ENCODE results near the gene ABITRAM. TPM values are rescaled to one million over a fixed set of nuclear protein-coding genes. Genes with fewer than 3 reads are reported as not detected.
"Not testable (repeated sequence)": the region's sequence is repeated elsewhere in the genome, so short reads cannot be mapped to it uniquely, and the experiment has no call there.

The ABITRAM gene
- total RNA-seq, 4 donors from 2014 or later = 18.5 to 42.9 (median 19.1) TPM

DNA sequence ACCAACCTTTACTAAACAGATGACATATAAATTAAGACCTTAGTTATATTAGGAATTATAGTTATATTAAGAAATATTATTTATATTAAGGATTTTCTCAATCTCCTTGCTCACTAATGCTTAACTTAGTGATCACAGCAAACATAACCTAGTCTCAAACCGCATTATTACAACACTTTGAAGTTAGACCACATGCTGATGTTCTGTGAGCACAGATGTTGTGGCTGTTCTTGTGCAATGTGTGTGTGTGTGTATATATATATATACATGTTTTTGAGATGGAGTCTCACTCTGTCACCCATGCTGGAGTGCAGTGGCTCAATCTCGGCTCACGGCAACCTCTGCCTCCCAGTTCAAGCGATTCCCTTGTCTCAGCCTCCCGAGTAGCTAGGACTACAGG is 20.8 kb upstream of the ABITRAM start:
- WGBS, 2 donors = 93 to 94% methylated on average over 5 of the region's 5 CpGs
- DNase-seq = no peak
- intact Hi-C loops (cut with DNase I) = no loop called here
- no peaks in the 10 kb centered on the region for H3K9me3 ChIP-seq
- no peak overlapping the region for H3K27ac ChIP-seq
- H3K36me3 ChIP-seq = peaks cover 29 to 40% of the 10 kb centered on the region in 2 donors
- H3K27me3 ChIP-seq = no peaks in the 10 kb centered on the region
- TF ChIP-seq, protein P1, sequence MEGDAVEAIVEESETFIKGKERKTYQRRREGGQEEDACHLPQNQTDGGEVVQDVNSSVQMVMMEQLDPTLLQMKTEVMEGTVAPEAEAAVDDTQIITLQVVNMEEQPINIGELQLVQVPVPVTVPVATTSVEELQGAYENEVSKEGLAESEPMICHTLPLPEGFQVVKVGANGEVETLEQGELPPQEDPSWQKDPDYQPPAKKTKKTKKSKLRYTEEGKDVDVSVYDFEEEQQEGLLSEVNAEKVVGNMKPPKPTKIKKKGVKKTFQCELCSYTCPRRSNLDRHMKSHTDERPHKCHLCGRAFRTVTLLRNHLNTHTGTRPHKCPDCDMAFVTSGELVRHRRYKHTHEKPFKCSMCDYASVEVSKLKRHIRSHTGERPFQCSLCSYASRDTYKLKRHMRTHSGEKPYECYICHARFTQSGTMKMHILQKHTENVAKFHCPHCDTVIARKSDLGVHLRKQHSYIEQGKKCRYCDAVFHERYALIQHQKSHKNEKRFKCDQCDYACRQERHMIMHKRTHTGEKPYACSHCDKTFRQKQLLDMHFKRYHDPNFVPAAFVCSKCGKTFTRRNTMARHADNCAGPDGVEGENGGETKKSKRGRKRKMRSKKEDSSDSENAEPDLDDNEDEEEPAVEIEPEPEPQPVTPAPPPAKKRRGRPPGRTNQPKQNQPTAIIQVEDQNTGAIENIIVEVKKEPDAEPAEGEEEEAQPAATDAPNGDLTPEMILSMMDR (IDR thresholded peaks at IDR 0.05) = no peak
- TF ChIP-seq POLR2A (IDR thresholded peaks at IDR 0.05) = no peak
- no peak overlapping the region for H3K4me3 ChIP-seq (replicated peaks in 1 of 3)
- no peaks in the 10 kb centered on the region for H3K4me1 ChIP-seq

DNA sequence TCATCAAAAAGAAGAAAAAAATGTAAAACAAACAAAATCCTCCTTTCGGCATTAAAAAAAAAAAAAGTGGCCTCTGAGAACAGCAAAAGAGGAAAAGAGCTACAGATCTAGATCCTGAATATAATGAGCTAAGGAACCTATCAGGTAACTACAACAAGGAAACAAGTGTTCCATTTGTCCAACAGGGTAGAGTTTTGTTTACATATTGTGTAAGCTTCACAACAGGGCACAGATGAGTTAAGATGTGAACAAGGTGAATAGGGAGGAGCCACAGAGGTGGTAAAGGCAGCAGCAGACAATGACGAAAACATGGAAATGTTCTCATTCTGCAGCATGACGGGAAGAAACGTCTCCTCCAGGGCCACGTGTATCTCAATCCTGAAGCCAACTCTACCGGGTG is 14.7 kb upstream of the ABITRAM start:
- WGBS, 2 donors = 94 to 95% methylated on average over 6 of the region's 6 CpGs

DNA sequence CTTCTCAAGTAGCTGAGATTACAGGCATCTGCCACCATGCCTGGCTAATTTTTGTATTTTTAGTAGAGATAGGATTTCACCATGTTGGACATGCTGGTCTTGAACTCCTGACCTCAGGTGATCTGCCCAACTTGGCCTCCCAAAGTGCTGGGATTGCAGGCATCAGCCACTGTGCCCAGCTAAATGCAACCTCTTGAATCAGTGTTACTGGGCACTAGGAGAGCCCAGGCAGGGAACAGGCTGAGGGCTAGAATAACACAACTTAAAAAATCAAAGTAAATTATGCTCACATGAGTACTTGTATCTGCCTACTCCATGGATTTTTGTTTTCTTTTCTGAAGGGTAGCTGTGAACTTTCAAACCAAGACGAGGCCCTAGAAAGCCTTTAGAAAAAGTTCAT is 13.8 kb upstream of the ABITRAM start:
- DNase-seq = peak; percentile 71 to 77
- Histone ChIP-seq H3K4me1 (peaks cover 0 to 13% of the 10 kb centered on the region in 2 donors), H3K36me3 (peaks cover 21% of the 10 kb centered on the region in 2 donors), H3K27ac (peak overlapping the region in 2 of 3 donors; percentile 36 to 42)
- 23 to 48% methylated on average over 1 of the region's 1 CpG for WGBS, 2 donors
- intact Hi-C loops (cut with DNase I); H3K4me3 ChIP-seq (replicated peaks in 1 of 3); H3K27me3 ChIP-seq; H3K9me3 ChIP-seq: not testable (repeated sequence)

More for the DNA sequence above, 14.7 kb upstream of the ABITRAM start:
- peaks cover 0 to 13% of the 10 kb centered on the region in 2 donors for H3K4me1 ChIP-seq
- H3K9me3 ChIP-seq = no peaks in the 10 kb centered on the region
- no peaks in the 10 kb centered on the region for H3K27me3 ChIP-seq
- TF ChIP-seq, protein P1 (IDR thresholded peaks at IDR 0.05) = no peak
- no peak for TF ChIP-seq POLR2A (IDR thresholded peaks at IDR 0.05)
- H3K4me3 ChIP-seq (replicated peaks in 1 of 3) = no peak overlapping the region
- H3K27ac ChIP-seq = no peak overlapping the region
- H3K36me3 ChIP-seq = peaks cover 21 to 24% of the 10 kb centered on the region in 2 donors
- no peak for DNase-seq
- intact Hi-C loops (cut with DNase I) = no loop called here

DNA sequence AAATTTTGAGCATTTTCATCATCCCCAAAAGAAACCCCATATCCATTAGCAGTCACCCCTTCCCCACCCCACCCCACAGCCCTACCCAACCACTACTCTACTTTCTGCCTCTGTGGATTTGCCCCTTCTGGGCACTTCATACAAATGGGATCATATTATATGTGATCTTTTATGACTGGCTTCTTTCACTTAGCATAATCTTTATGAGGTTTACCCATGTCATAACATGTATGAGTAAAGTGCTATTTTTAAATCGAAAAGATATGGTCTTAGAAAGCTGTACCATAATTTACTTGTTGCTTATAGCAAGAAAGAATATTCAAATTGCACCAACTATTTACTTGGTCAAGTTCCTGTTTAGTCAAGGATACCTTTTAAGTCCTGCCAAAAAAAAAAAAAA is 13.0 kb upstream of the ABITRAM start:
- H3K4me1 ChIP-seq = peaks cover 0 to 13% of the 10 kb centered on the region in 2 donors
- 86 to 93% methylated on average over 1 of the region's 1 CpG for WGBS, 2 donors
- no peak overlapping the region for H3K27ac ChIP-seq
- TF ChIP-seq, protein P1 (IDR thresholded peaks at IDR 0.05) = no peak
- intact Hi-C loops (cut with DNase I) = no loop called here
- no peaks in the 10 kb centered on the region for H3K27me3 ChIP-seq
- H3K9me3 ChIP-seq = no peaks in the 10 kb centered on the region
- no peak overlapping the region for H3K4me3 ChIP-seq (replicated peaks in 1 of 3)
- H3K36me3 ChIP-seq = peaks cover 14 to 21% of the 10 kb centered on the region in 2 donors
- no peak for DNase-seq

DNA sequence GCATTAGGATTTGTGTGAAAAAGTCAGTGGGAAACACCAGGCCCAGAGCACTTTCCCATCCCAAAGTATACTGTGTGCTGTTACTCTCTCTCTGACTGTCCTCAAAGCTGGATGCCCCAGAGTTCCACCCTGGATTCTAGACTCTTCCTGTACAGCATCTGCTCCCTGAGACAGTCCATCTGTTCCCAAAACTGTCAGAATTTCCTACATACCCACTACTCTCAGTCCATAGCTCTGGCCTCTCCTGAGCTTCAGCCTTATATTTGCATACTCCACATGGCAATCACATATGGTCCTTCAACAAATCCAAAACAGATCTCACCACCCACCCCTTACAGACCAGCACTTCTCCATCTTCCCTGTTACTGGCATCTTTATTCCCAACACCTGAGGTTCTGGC is 9.7 kb upstream of the ABITRAM start:
- H3K36me3 ChIP-seq = peaks cover 12 to 20% of the 10 kb centered on the region in 2 donors
- no peak overlapping the region for H3K4me3 ChIP-seq (replicated peaks in 1 of 3)
- TF ChIP-seq, protein P1 (IDR thresholded peaks at IDR 0.05) = no peak
- TF ChIP-seq POLR2A (IDR thresholded peaks at IDR 0.05) = no peak
- intact Hi-C loops (cut with DNase I) = no loop called here
- peaks cover 0 to 13% of the 10 kb centered on the region in 2 donors for H3K4me1 ChIP-seq
- H3K27ac ChIP-seq = no peak overlapping the region
- DNase-seq = no peak
- no peaks in the 10 kb centered on the region for H3K27me3 ChIP-seq
- no peaks in the 10 kb centered on the region for H3K9me3 ChIP-seq

DNA sequence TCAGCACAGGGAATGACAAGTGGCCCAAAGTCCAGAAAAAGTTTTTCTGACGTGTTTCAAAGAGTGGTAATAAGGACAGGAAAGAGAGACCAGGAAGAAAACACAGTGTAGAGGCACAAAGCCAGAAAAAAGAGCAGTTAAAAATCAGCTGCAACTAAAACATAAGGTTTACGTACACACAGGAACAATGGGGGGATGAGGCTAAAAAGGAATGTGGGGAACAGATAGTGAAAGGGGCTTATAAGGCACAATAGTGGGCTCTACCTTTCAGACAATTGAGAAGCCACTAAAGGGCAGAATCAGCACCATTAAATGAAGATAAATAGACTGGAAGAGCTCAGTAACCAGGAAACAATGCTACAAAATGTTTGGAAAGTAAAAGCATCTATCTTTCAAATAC is 5.8 kb upstream of the ABITRAM start:
- 81 to 87% methylated on average over 2 of the region's 2 CpGs for WGBS, 2 donors
- Histone ChIP-seq H3K27ac (no peak overlapping the region), H3K27me3 (no peaks in the 10 kb centered on the region), H3K9me3 (no peaks in the 10 kb centered on the region), H3K4me3 (replicated peaks in 1 of 3) (no peak overlapping the region), H3K36me3 (peaks cover 0 to 20% of the 10 kb centered on the region in 2 donors), H3K4me1 (peaks cover 9 to 10% of the 10 kb centered on the region in 2 donors)
- TF ChIP-seq, protein P1 (IDR thresholded peaks at IDR 0.05) = no peak
- TF ChIP-seq POLR2A (IDR thresholded peaks at IDR 0.05) = no peak
- intact Hi-C loops (cut with DNase I) = no loop called here
- no peak for DNase-seq
